Activated CD4-positive, CD25-positive, alpha-beta regulatory T cell (primary cell): ENCODE measurements around the gene LRRC53.

Source experiments
- DNase-seq, 4 experiments: peaks; one replicate each; lab custom pipeline; 2025; lab: John Stamatoyannopoulos, UW

Gene LRRC53

GRCh38 chr1:74502858-74503257 lies 9.6 kb downstream of the LRRC53 start:
- DNase-seq: no peak

GRCh38 chr1:74502432-74502831 lies 10.0 kb downstream of the LRRC53 start:
- DNase-seq: no peak

- no peak for DNase-seq
These were observed 13.5 kb downstream of the LRRC53 start for GRCh38 chr1:74498901-74499300.

- DNase-seq: no peak
These were observed 15.7 kb downstream of the LRRC53 start for GRCh38 chr1:74496669-74497068.

GRCh38 chr1:74486036-74486435 lies 26.4 kb downstream of the LRRC53 start:
- DNase-seq: no peak

- DNase-seq: no peak
These were observed 26.8 kb downstream of the LRRC53 start for GRCh38 chr1:74485622-74486021.

- DNase-seq: no peak
These were observed 30.8 kb downstream of the LRRC53 start for GRCh38 chr1:74481607-74482006.

GRCh38 chr1:74480068-74480467 lies 32.3 kb downstream of the LRRC53 start:
- DNase-seq: no peak

- no peak for DNase-seq
These were observed 33.4 kb downstream of the LRRC53 start for GRCh38 chr1:74478979-74479378.

GRCh38 chr1:74474585-74474984 lies 37.8 kb downstream of the LRRC53 start:
- no peak for DNase-seq

GRCh38 chr1:74471470-74471869 lies 40.9 kb downstream of the LRRC53 start:
- no peak for DNase-seq

GRCh38 chr1:74470936-74471335 lies 41.5 kb downstream of the LRRC53 start:
- DNase-seq: no peak

- DNase-seq: no peak
These were observed 42.2 kb downstream of the LRRC53 start for GRCh38 chr1:74470251-74470650.

GRCh38 chr1:74468982-74469603 lies 43.3 kb downstream of the LRRC53 start:
- DNase-seq: no peak

- DNase-seq: no peak
These were observed 44.5 kb downstream of the LRRC53 start for GRCh38 chr1:74467786-74468377.

- DNase-seq: no peak
These were observed 47.2 kb downstream of the LRRC53 start for GRCh38 chr1:74465193-74465681.

GRCh38 chr1:74464037-74464436 lies 48.4 kb downstream of the LRRC53 start:
- DNase-seq: no peak

GRCh38 chr1:74463333-74463988 lies 49.0 kb downstream of the LRRC53 start:
- DNase-seq: no peak

- no peak for DNase-seq
These were observed 55.2 kb downstream of the LRRC53 start for GRCh38 chr1:74457253-74457652.

- DNase-seq: no peak
These were observed 57.0 kb downstream of the LRRC53 start for GRCh38 chr1:74455390-74455789.

- DNase-seq: no peak
These were observed 59.1 kb downstream of the LRRC53 start for GRCh38 chr1:74453277-74453676.

GRCh38 chr1:74452035-74452434 lies 60.4 kb downstream of the LRRC53 start:
- DNase-seq: no peak

GRCh38 chr1:74437035-74437434 lies 75.4 kb downstream of the LRRC53 start:
- no peak for DNase-seq
